HepG2 (cell line): Measurements from ENCODE around the gene DRAXIN. TPM values are rescaled to one million over a fixed set of nuclear protein-coding genes. Genes with fewer than 3 reads are reported as not detected.

ENCODE experiments used
- ARID5B ChIP-seq: IDR thresholded peaks from 2 replicates; pipeline ENCODE4 v1.4.0; 2020; ENCODE audit warnings: mild to moderate bottlenecking, missing genetic modification reagents
- DR1 ChIP-seq: sonication (generic); formaldehyde crosslinking; IDR thresholded peaks from 2 replicates; pipeline ENCODE4 v1.8.0; 2021; ENCODE audit warnings: mild to moderate bottlenecking, missing genetic modification reagents, inconsistent platforms
- EEA1 ChIP-seq: sonication (generic); formaldehyde crosslinking; IDR thresholded peaks from 2 replicates; pipeline ENCODE4 v1.5.1; 2020; ENCODE audit warnings: mild to moderate bottlenecking, missing genetic modification reagents, borderline replicate concordance
- FOSL1 ChIP-seq: sonication (generic); formaldehyde crosslinking; IDR thresholded peaks from 2 replicates; pipeline ENCODE4 v1.9.0; 2021; ENCODE audit warnings: missing genetic modification reagents, borderline replicate concordance
- GATAD1 ChIP-seq: IDR thresholded peaks from 2 replicates; pipeline ENCODE4 v1.6.1; 2016; ENCODE audit warnings: missing genetic modification reagents, missing compliant biosample characterization
- IKZF1 ChIP-seq: fragments of 450-650 bp; IDR thresholded peaks from 2 replicates; pipeline ENCODE4 v1.7.1; 2016
- JUND ChIP-seq: sonication (generic); formaldehyde crosslinking; IDR thresholded peaks from 2 replicates; pipeline ENCODE4 v1.8.0; 2022; ENCODE audit warnings: mild to moderate bottlenecking, missing genetic modification reagents
- KAT8 ChIP-seq: IDR thresholded peaks from 2 replicates; pipeline ENCODE4 v1.6.1; 2016; ENCODE audit warnings: missing genetic modification reagents, missing compliant biosample characterization
- KDM6A ChIP-seq: IDR thresholded peaks from 2 replicates; pipeline ENCODE4 v1.6.1; 2016; ENCODE audit warnings: low read depth
- MAFK ChIP-seq, 2 experiments: IDR thresholded peaks in 1 of 2; conservative IDR thresholded peaks in 1 of 2; 2 replicates each; pipeline ENCODE4 v1.6.1; 2011; ENCODE audit warnings: improper control_type of control experiment in 2 of 2, low read length in 2 of 2
- REXO4 ChIP-seq: sonication (generic); formaldehyde crosslinking; IDR thresholded peaks from 2 replicates; pipeline ENCODE4 v1.8.0; 2022; ENCODE audit warnings: missing genetic modification reagents, mild to moderate bottlenecking, borderline replicate concordance
- TEAD3 ChIP-seq: optimal IDR thresholded peaks from 2 replicates; pipeline ENCODE3; 2016; ENCODE audit warnings: borderline replicate concordance
- THAP11 ChIP-seq: IDR thresholded peaks from 2 replicates; pipeline ENCODE4 v1.6.1; 2016; ENCODE audit warnings: missing biosample characterization, missing genetic modification reagents
- ZC3H13 ChIP-seq: sonication (generic); formaldehyde crosslinking; IDR thresholded peaks from 2 replicates; pipeline ENCODE4 v1.8.1; 2023; ENCODE audit warnings: mild to moderate bottlenecking, missing genetic modification reagents, moderate library complexity
- ZNF34 ChIP-seq: sonication (generic); formaldehyde crosslinking; IDR thresholded peaks from 2 replicates; pipeline ENCODE4 v1.4.0; 2020; ENCODE audit warnings: mild to moderate bottlenecking, missing genetic modification reagents, borderline replicate concordance
- ZNF562 ChIP-seq: sonication (generic); formaldehyde crosslinking; IDR thresholded peaks from 2 replicates; pipeline ENCODE4 v1.8.0; 2022; ENCODE audit warnings: missing genetic modification reagents, borderline replicate concordance
- polyA plus RNA-seq, 8 experiments: library from polyadenylated mRNA; depleted of rRNA in 3 of 8; stranded (reverse) in 7 of 8; unstranded in 1 of 8; fragments of >200 nt; fragmentation: Illumina TruSeq in 4 of 8; extraction: Trizol in 4 of 8; gene quantifications; 2 replicates each; pipeline versions ENCODE4 v1.2.1 to v1.2.3, GENCODE V29; 2011 to 2016; ENCODE audit warnings: low read depth in 4 of 8, missing spikeins in 1 of 8, mixed read lengths in 1 of 8; ENCODE audit not compliant: insufficient read depth in 1 of 8
- total RNA-seq, 5 experiments: library from RNA; depleted of rRNA; stranded (reverse); fragments of >200 nt; fragmentation: Illumina TruSeq; extraction: Trizol; gene quantifications; 2 replicates each; pipeline ENCODE4 v1.2.3, GENCODE V29; 2016; ENCODE audit warnings: low read depth in 1 of 5
- TF ChIP-seq, protein P1 (sequence below): sonication (generic); formaldehyde crosslinking; IDR thresholded peaks from 2 replicates; pipeline ENCODE4; 2020; ENCODE audit warnings: missing genetic modification reagents, mild to moderate bottlenecking, borderline replicate concordance
- TF ChIP-seq, protein P2 (sequence below): sonication (generic); formaldehyde crosslinking; IDR thresholded peaks from 2 replicates; pipeline ENCODE4 v1.4.0; 2020; ENCODE audit warnings: missing genetic modification reagents
- TF ChIP-seq, protein P3 (sequence below): sonication (generic); formaldehyde crosslinking; IDR thresholded peaks from 2 replicates; pipeline ENCODE4 v1.5.0; 2020; ENCODE audit warnings: mild to moderate bottlenecking, missing genetic modification reagents, moderate library complexity
- TF ChIP-seq, protein P4 (sequence below): sonication (generic); formaldehyde crosslinking; IDR thresholded peaks from 2 replicates; pipeline ENCODE4 v1.4.0; 2020; ENCODE audit warnings: missing genetic modification reagents

The DRAXIN gene
- total and polyA plus RNA-seq, 2 of the 13 experiments (the other 11 are each of a cell fraction or from before 2014, with no cell fraction given): 0.02 TPM; not detected in 1

GRCh38 chr1:11653101-11653860, 38.2 kb upstream of the DRAXIN start (continued):
- TF ChIP-seq TEAD3 (CRISPR knock-in tag): peak; percentile 31
- TF ChIP-seq MAFK (conservative IDR thresholded peaks at IDR 0.05 in 1 of 2, IDR thresholded peaks at IDR 0.05 in 1 of 2; ENCODE audit: low read length in 2 of 2): peak; percentile 15 to 16; a peak in 1 of 4 replicates
- no peak for TF ChIP-seq ZNF34 (CRISPR knock-in tag)
- no peak; the same call in 1 of the 2 replicates for TF ChIP-seq DR1 (CRISPR knock-in tag)
- TF ChIP-seq EEA1: no peak
- TF ChIP-seq, protein P1, sequence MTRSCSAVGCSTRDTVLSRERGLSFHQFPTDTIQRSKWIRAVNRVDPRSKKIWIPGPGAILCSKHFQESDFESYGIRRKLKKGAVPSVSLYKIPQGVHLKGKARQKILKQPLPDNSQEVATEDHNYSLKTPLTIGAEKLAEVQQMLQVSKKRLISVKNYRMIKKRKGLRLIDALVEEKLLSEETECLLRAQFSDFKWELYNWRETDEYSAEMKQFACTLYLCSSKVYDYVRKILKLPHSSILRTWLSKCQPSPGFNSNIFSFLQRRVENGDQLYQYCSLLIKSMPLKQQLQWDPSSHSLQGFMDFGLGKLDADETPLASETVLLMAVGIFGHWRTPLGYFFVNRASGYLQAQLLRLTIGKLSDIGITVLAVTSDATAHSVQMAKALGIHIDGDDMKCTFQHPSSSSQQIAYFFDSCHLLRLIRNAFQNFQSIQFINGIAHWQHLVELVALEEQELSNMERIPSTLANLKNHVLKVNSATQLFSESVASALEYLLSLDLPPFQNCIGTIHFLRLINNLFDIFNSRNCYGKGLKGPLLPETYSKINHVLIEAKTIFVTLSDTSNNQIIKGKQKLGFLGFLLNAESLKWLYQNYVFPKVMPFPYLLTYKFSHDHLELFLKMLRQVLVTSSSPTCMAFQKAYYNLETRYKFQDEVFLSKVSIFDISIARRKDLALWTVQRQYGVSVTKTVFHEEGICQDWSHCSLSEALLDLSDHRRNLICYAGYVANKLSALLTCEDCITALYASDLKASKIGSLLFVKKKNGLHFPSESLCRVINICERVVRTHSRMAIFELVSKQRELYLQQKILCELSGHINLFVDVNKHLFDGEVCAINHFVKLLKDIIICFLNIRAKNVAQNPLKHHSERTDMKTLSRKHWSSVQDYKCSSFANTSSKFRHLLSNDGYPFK (CRISPR knock-in tag): no peak
- peak; percentile 25; the same call in 1 of the 2 replicates for TF ChIP-seq THAP11 (CRISPR knock-in tag)
- TF ChIP-seq ZNF562 (CRISPR knock-in tag): no peak
- peak; percentile 68; the same call in 1 of the 2 replicates for TF ChIP-seq KDM6A (CRISPR knock-in tag)
- TF ChIP-seq, protein P2, sequence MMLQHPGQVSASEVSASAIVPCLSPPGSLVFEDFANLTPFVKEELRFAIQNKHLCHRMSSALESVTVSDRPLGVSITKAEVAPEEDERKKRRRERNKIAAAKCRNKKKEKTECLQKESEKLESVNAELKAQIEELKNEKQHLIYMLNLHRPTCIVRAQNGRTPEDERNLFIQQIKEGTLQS (CRISPR knock-in tag): peak; percentile 58
- TF ChIP-seq FOSL1 (CRISPR knock-in tag): peak; percentile 75
- TF ChIP-seq KAT8 (CRISPR knock-in tag): peak; percentile 56; the same call in 1 of the 2 replicates
- no peak for TF ChIP-seq GATAD1 (CRISPR knock-in tag)
- TF ChIP-seq JUND: peak; percentile 76
- TF ChIP-seq REXO4: no peak
- no peak for TF ChIP-seq ZC3H13 (CRISPR knock-in tag)
- peak; percentile 46; the same call in 1 of the 2 replicates for TF ChIP-seq ARID5B (CRISPR knock-in tag)
- no peak for TF ChIP-seq IKZF1
- TF ChIP-seq, protein P3, sequence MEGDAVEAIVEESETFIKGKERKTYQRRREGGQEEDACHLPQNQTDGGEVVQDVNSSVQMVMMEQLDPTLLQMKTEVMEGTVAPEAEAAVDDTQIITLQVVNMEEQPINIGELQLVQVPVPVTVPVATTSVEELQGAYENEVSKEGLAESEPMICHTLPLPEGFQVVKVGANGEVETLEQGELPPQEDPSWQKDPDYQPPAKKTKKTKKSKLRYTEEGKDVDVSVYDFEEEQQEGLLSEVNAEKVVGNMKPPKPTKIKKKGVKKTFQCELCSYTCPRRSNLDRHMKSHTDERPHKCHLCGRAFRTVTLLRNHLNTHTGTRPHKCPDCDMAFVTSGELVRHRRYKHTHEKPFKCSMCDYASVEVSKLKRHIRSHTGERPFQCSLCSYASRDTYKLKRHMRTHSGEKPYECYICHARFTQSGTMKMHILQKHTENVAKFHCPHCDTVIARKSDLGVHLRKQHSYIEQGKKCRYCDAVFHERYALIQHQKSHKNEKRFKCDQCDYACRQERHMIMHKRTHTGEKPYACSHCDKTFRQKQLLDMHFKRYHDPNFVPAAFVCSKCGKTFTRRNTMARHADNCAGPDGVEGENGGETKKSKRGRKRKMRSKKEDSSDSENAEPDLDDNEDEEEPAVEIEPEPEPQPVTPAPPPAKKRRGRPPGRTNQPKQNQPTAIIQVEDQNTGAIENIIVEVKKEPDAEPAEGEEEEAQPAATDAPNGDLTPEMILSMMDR (CRISPR knock-in tag): peak; percentile 66
- TF ChIP-seq, protein P4, sequence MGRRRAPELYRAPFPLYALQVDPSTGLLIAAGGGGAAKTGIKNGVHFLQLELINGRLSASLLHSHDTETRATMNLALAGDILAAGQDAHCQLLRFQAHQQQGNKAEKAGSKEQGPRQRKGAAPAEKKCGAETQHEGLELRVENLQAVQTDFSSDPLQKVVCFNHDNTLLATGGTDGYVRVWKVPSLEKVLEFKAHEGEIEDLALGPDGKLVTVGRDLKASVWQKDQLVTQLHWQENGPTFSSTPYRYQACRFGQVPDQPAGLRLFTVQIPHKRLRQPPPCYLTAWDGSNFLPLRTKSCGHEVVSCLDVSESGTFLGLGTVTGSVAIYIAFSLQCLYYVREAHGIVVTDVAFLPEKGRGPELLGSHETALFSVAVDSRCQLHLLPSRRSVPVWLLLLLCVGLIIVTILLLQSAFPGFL: no peak
